Subcutaneous adipose tissue (tissue), 4 donors: Measurements from ENCODE around the gene VLDLR. TPM values are rescaled to one million over a fixed set of nuclear protein-coding genes. Genes with fewer than 3 reads are reported as not detected.

Experiments
- total RNA-seq, 4 donors: library from RNA; depleted of rRNA; stranded (reverse); fragments of >200 nt; gene quantifications; one replicate each; pipeline ENCODE4 v1.1.0, GENCODE V29; 2016
- TF ChIP-seq, protein P1 (sequence below): fragments of 450-650 bp; IDR thresholded peaks from one replicate; pipeline ENCODE4 v1.5.1; 2016; ENCODE audit warnings: low read depth, mild to moderate bottlenecking, control low read depth, antibody characterized with exemption, moderate library complexity

VLDLR gene
- total RNA-seq, 4 donors from 2014 or later, result 8.8 to 16.0 (median 14.2) TPM

DNA sequence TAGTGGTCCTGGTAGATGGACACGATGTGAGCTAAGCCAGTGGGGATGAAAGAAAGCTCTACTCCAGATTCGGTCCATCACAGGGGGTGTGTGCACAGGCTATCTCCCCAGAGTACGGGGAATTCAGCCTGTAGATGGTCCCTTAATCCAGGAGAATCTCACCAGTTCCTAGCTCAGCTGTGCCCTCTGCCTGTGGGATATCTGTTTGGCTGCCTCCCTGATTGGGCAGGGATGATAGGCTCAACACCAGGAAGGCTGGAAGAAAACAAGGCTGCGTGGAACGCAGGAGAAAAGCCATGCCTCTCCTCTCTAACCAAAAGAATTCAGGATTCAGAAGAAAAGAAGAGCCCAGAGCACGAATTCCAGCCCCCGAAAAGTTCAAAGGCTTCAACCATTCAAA, 40.9 kb downstream of the VLDLR start:
- TF ChIP-seq, protein P1, sequence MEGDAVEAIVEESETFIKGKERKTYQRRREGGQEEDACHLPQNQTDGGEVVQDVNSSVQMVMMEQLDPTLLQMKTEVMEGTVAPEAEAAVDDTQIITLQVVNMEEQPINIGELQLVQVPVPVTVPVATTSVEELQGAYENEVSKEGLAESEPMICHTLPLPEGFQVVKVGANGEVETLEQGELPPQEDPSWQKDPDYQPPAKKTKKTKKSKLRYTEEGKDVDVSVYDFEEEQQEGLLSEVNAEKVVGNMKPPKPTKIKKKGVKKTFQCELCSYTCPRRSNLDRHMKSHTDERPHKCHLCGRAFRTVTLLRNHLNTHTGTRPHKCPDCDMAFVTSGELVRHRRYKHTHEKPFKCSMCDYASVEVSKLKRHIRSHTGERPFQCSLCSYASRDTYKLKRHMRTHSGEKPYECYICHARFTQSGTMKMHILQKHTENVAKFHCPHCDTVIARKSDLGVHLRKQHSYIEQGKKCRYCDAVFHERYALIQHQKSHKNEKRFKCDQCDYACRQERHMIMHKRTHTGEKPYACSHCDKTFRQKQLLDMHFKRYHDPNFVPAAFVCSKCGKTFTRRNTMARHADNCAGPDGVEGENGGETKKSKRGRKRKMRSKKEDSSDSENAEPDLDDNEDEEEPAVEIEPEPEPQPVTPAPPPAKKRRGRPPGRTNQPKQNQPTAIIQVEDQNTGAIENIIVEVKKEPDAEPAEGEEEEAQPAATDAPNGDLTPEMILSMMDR, result no peak

DNA sequence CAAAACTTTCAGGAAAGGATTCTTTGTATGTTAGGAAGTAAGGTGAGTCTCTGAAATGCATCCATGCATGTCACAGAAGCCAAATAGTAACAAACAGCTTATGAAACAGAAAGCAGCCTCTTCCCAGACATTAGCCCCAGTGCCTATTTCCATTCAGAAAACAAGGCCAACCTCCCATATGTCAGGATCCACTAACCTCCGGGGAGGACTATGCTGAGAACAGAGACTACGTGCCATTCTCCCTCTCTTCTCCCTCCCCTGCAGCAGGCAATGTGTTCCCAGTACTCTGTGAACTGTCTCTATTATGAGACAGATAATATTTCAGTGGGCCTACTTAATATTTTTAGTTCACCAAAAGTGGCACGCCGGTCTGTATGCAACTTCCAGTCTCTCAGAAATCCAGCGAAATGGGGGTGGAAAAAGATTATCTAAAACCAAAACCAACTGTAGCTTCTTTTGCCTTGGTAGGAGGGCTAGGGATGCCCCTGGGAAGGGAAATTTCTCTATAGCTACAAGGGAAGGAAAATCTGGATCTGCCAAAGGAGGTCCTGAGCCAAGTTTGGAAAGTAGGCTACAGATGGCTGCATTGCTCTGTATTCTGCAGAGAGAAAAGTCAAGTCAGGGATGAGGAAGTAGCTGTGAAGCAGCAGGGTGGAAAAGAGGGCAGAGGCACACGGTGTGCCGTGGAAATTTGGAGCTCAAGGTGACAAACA, 42.0 kb downstream of the VLDLR start:
- TF ChIP-seq, protein P1, result no peak

DNA sequence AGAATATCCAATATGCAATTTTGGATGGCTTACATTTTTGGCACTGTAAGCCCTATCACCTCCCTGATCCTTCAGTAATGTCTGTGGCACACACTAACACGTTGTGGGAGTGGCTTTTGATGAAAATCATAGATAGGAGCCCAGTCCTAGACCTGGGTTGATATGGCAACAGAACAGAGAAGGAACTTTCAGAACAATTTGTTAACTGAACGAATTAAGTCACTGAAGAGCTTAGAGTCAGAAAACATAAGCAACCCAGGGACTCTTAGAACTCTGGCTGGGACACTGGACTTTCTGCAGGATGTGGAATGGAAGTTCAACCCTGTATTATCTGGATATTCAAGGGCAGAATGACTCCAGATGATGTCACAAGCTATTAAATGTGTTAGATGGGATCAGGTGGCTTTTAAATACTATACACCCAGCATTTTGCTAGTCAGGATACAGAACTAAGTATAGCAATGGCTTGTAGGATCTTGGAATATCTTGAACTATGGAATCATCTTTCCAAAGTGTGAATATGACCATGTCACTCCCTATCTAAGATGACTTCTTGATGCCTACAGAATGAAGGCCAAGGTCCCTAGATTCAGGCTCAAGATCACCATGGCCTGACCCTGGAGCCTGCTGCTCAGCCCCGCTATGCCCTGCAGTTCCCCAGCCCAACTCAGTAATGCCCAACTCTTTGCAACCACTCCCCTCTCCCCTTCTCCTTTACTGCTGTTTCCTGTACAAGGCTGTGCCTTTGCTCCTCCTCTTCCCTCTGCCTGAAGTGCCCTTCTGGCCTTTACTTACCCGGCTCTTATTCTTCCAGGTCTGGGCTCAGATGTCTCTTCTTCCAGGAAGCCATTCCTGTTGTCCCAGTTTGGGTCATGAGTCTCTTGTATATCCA, 42.8 kb downstream of the VLDLR start:
- TF ChIP-seq, protein P1, result no peak

DNA sequence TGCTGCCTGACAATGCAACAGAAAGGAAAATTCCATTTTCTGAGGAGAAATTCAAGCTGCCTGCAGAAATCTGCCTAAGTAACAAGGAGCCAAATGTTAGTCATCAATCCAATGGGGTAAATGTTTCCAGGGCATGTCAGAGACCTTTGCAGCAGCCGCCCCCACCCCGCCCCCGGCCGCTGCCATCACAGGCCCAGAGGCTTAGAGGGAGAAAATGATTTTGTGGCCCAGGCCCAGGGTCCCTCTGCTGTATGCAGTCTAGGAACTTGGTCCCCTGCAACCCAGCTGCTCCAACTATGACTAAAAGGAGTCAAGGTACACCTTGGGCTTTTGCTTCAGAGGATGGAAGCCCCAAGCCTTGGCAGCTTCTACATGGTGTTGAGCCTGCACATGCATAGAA, 45.0 kb downstream of the VLDLR start:
- TF ChIP-seq, protein P1, result no peak

DNA sequence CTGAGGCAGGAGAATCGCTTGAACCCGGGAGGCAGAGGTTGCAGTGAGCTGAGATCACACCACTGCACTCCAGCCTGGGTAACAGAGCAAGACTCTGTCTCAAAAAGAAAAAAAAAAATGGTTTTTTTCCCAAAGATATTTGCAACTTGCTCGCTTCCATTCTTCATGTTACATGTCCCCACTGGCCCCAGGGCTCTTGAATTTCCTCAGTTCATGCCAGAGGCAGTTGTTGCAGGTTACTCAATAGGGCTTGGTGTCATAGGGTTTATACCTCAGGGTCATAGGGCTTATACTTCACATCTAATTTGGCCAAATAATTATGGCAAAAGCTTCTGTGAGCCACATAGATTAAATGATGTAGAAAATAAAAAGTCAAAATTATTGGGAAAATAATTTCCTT, 51.6 kb downstream of the VLDLR start:
- TF ChIP-seq, protein P1, result no peak

DNA sequence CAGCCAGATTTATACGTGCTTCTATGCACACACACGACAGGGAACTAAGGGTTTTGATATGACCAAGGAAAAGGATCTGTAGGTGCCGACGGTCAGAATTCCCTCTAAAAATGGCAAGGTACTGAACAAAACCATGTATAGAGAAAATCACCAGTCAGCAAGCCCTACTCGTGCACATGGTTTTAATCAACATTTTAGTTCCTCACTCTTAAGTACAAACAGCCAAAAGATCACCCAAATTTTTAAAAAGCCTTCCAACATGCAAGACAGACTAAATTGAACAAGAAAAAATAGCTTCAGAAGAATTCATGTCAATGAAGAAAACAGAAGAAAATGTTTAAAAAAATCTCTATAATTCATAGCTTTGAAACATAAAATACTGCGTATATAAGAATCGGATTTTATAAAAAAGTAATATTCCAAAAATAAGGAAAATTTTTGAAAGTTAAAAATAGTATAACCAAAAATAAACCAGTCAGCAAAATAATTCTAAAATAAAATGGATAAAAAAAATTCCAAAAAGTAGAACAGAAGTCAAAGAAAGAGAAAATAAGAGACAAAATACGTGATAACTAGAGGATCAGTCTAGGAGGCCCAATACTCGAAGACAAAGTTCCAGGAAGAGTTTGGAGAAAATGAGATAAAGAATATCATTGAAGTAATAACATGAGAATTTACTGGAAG, 52.7 kb downstream of the VLDLR start:
- TF ChIP-seq, protein P1, result no peak

DNA sequence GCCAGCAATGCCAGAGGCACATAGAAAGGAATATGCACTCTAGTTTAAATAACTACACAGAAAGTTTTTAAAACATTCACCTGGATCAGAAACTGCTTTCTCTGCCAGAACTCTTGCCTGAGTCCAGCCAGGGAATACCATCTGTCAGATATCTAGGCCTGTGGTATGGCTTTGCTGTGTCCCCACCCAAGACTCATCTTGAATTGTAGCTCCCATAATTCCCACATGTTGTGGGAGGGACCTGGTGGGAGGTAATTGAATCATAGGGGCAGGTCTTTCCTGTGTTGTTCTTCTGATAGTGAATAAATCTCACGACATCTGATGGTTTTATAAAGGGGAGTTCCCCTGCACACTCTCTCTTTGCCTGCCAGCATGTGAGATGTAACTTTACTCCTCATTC, 54.2 kb downstream of the VLDLR start:
- TF ChIP-seq, protein P1, result no peak
